Smooth muscle cell (in vitro differentiated cells): ENCODE results near the gene CDH23. TPM values are rescaled to one million over a fixed set of nuclear protein-coding genes. Genes with fewer than 3 reads are reported as not detected.

Source experiments
- DNase-seq: peaks from one replicate; lab custom pipeline; 2025; ENCODE audit not compliant: unreplicated experiment; lab: John Stamatoyannopoulos, UW
- H2AFZ ChIP-seq: fragments of 200-600 bp; sonication (generic); 2 replicates; pipeline ENCODE4 v1.6.0; 2016; ENCODE audit warnings: antibody characterized with exemption, low read depth, mild to moderate bottlenecking
- H3F3A ChIP-seq: fragments of 200-600 bp; sonication (generic); 2 replicates; pipeline ENCODE4 v1.6.0; 2017; ENCODE audit warnings: antibody characterized with exemption, low read depth
- H3K27ac ChIP-seq: fragments of 200-600 bp; sonication (generic); 2 replicates; pipeline ENCODE4 v1.5.1; 2016; ENCODE audit warnings: low read depth, mild to moderate bottlenecking
- H3K27me3 ChIP-seq: fragments of 200-600 bp; sonication (generic); 2 replicates; pipeline ENCODE4 v1.6.1; 2016; ENCODE audit warnings: low read depth, mild to moderate bottlenecking
- H3K36me3 ChIP-seq: fragments of 200-600 bp; sonication (generic); 2 replicates; pipeline ENCODE4 v1.5.1; 2016; ENCODE audit warnings: low read depth
- H3K4me1 ChIP-seq: fragments of 200-600 bp; sonication (generic); 2 replicates; pipeline ENCODE4 v1.5.1; 2016; ENCODE audit warnings: low read depth
- H3K4me2 ChIP-seq: fragments of 200-600 bp; sonication (generic); 2 replicates; pipeline ENCODE4 v1.6.0; 2016; ENCODE audit warnings: mild to moderate bottlenecking
- H3K4me3 ChIP-seq: fragments of 200-600 bp; sonication (generic); 2 replicates; pipeline ENCODE4 v1.5.1; 2016; ENCODE audit warnings: mild to moderate bottlenecking
- H3K79me2 ChIP-seq: fragments of 200-600 bp; sonication (generic); 2 replicates; pipeline ENCODE4 v1.6.0; 2016; ENCODE audit warnings: low read depth, mild to moderate bottlenecking
- H3K9ac ChIP-seq: fragments of 200-600 bp; sonication (generic); 2 replicates; pipeline ENCODE4 v1.6.0; 2016; ENCODE audit warnings: low read depth
- H3K9me3 ChIP-seq: fragments of 200-600 bp; sonication (generic); replicated peaks from 2 replicates; pipeline ENCODE4 v1.5.1; 2016; ENCODE audit warnings: low read depth
- H4K20me1 ChIP-seq: fragments of 200-600 bp; sonication (generic); 2 replicates; pipeline ENCODE4 v1.6.0; 2016; ENCODE audit warnings: low read depth
- CTCF ChIP-seq: fragments of 200-600 bp; sonication (generic); IDR thresholded peaks from 2 replicates; pipeline ENCODE4 v1.5.1; 2017; ENCODE audit warnings: borderline replicate concordance, mild to moderate bottlenecking, antibody characterized with exemption; ENCODE audit not compliant: insufficient read depth, poor library complexity, severe bottlenecking
- WGBS: methylation state at CpG from one replicate; pipeline ENCODE4 v1.1.7; 2016; ENCODE audit warnings: low lambda C conversion rate; 5-methylcytosine and 5-hydroxymethylcytosine counted together
- polyA plus RNA-seq: library from polyadenylated mRNA; unstranded; fragments of >200 nt; fragmentation: Nextera tagmentation; extraction: Ambion mirVana; gene quantifications from 2 replicates; pipeline ENCODE4 v1.2.1, GENCODE V29; 2016
- total RNA-seq: library from RNA; depleted of rRNA; stranded (reverse); fragments of >200 nt; gene quantifications from 2 replicates; pipeline ENCODE4 v1.2.3, GENCODE V29; 2014

CDH23 gene
- total and polyA plus RNA-seq, 2 experiments from 2014 or later: 0.99 to 2.5 TPM

GRCh38 chr10:71475243-71475871, 78.6 kb downstream of the CDH23 start:
- H3K36me3 ChIP-seq: no peaks in the 10 kb centered on the region
- WGBS: 83% methylated on average over 13 of the region's 13 CpGs
- H4K20me1 ChIP-seq: no peaks in the 10 kb centered on the region
- no peak overlapping the region for H3K9ac ChIP-seq
- TF ChIP-seq CTCF: no peak
- peaks cover 34% of the 10 kb centered on the region for H3K27me3 ChIP-seq
- no peak overlapping the region for H3K4me2 ChIP-seq
- peaks cover 3% of the 10 kb centered on the region for H3K4me1 ChIP-seq
- no peak overlapping the region for H3K27ac ChIP-seq
- H2AFZ ChIP-seq: no peak overlapping the region
- DNase-seq: no peak
- no peaks in the 10 kb centered on the region for H3K79me2 ChIP-seq
- no peaks in the 10 kb centered on the region for H3K9me3 ChIP-seq
- no peaks in the 10 kb centered on the region for H3F3A ChIP-seq
- no peak overlapping the region for H3K4me3 ChIP-seq

GRCh38 chr10:71476228-71477011, 79.7 kb downstream of the CDH23 start:
- Histone ChIP-seq H3K4me3 (no peak overlapping the region), H3K4me2 (no peak overlapping the region)

GRCh38 chr10:71478173-71478572, 81.5 kb downstream of the CDH23 start:
- 73% methylated on average over 3 of the region's 3 CpGs for WGBS

More at GRCh38 chr10:71476228-71477011, 79.7 kb downstream of the CDH23 start:
- Histone ChIP-seq H3K4me1 (peaks cover 3% of the 10 kb centered on the region), H3K9me3 (no peaks in the 10 kb centered on the region), H2AFZ (no peak overlapping the region), H3F3A (no peaks in the 10 kb centered on the region), H3K36me3 (no peaks in the 10 kb centered on the region), H4K20me1 (no peaks in the 10 kb centered on the region), H3K79me2 (no peaks in the 10 kb centered on the region), H3K27me3 (peaks cover 44% of the 10 kb centered on the region), H3K27ac (no peak overlapping the region), H3K9ac (no peak overlapping the region)
- no peak for DNase-seq
- WGBS: 91% methylated on average over 9 of the region's 9 CpGs
- no peak for TF ChIP-seq CTCF

More at GRCh38 chr10:71478173-71478572, 81.5 kb downstream of the CDH23 start:
- Histone ChIP-seq H3F3A (no peaks in the 10 kb centered on the region), H3K9ac (no peak overlapping the region), H3K4me1 (peaks cover 3% of the 10 kb centered on the region), H4K20me1 (no peaks in the 10 kb centered on the region), H3K79me2 (no peaks in the 10 kb centered on the region), H3K27me3 (peaks cover 58% of the 10 kb centered on the region), H3K9me3 (no peaks in the 10 kb centered on the region), H2AFZ (no peak overlapping the region), H3K36me3 (no peaks in the 10 kb centered on the region), H3K27ac (no peak overlapping the region), H3K4me2 (no peak overlapping the region), H3K4me3 (no peak overlapping the region)
- no peak for TF ChIP-seq CTCF
- DNase-seq: no peak
